Midbrain (tissue), 1 donor: Measurements from ENCODE around the gene GCNA.

ENCODE experiments used
- DNase-seq: peaks from one replicate; lab custom pipeline; 2025; lab: John Stamatoyannopoulos, UW

The GCNA gene

GRCh38 chrX:71615954-71616353 is 37.7 kb downstream of the GCNA start:
- DNase-seq = no peak

GRCh38 chrX:71616672-71617529 is 38.7 kb downstream of the GCNA start:
- no peak for DNase-seq

- no peak for DNase-seq
Measured at GRCh38 chrX:71617742-71618141, 39.5 kb downstream of the GCNA start.

GRCh38 chrX:71618303-71618721 is 40.1 kb downstream of the GCNA start, which contains the start of gene CXCR3:
CXCR3 (minus strand) TSS chrX:71618511; CDS start chrX:71618449, 62 bp downstream.
- no peak for DNase-seq

- no peak for DNase-seq
Measured at GRCh38 chrX:71618787-71619186, 40.5 kb downstream of the GCNA start.

GRCh38 chrX:71619193-71619592 is 41.0 kb downstream of the GCNA start:
- no peak for DNase-seq

GRCh38 chrX:71619986-71620385 is 41.7 kb downstream of the GCNA start:
- DNase-seq = no peak

GRCh38 chrX:71621603-71622002 is 43.4 kb downstream of the GCNA start:
- DNase-seq = no peak

- no peak for DNase-seq
Measured at GRCh38 chrX:71622032-71622575, 43.9 kb downstream of the GCNA start.

GRCh38 chrX:71622576-71623450 is 44.6 kb downstream of the GCNA start:
- DNase-seq = peak; percentile 64

GRCh38 chrX:71623714-71624113 is 45.5 kb downstream of the GCNA start:
- no peak for DNase-seq

- no peak for DNase-seq
Measured at GRCh38 chrX:71625471-71625870, 47.2 kb downstream of the GCNA start.

- no peak for DNase-seq
Measured at GRCh38 chrX:71626576-71626975, 48.3 kb downstream of the GCNA start.

GRCh38 chrX:71627588-71628404 is 49.6 kb downstream of the GCNA start:
- DNase-seq = no peak

- no peak for DNase-seq
Measured at GRCh38 chrX:71629467-71629866, 51.2 kb downstream of the GCNA start.

- DNase-seq = no peak
Measured at GRCh38 chrX:71632923-71633657, 54.9 kb downstream of the GCNA start.

- DNase-seq = no peak
Measured at GRCh38 chrX:71634366-71634765, 56.1 kb downstream of the GCNA start.

- DNase-seq = no peak
Measured at GRCh38 chrX:71636438-71637252, 58.4 kb downstream of the GCNA start.

- DNase-seq = no peak
Measured at GRCh38 chrX:71637253-71637618, 59.0 kb downstream of the GCNA start.

GRCh38 chrX:71637848-71638247 is 59.6 kb downstream of the GCNA start:
- DNase-seq = no peak
